ENCODE data around the gene STAB2. TPM values are rescaled to one million over a fixed set of nuclear protein-coding genes. Genes with fewer than 3 reads are reported as not detected.

STAB2 gene
- polyA plus RNA-seq, 2 donors = 0.02 to 0.09 TPM

DNA sequence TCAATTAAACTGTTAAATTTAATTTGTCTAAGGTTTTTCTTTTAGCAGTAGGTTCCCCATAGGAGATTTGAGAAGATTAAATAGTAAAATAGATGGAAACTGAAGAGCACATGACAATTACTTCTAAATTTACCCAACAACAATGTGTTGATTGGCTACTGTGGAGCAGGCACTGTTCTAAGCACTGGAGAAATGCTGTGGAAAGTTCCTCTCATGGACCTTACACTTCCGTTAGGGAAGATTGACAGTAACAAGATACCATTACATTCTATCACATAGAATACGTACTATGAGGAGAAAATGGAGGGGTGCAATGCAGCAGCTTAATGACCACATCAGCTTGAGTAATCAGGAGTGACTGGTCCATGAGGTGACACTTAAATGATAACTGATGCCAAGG, 8.1 kb upstream of the STAB2 start:
- Histone ChIP-seq H3K4me1 (ENCODE audit: control insufficient read depth in 2 of 2, insufficient read depth in 2 of 2, low read length in 1 of 2) (no peaks in the 10 kb centered on the region), H3K36me3 (ENCODE audit: control insufficient read depth in 2 of 2, insufficient read depth in 2 of 2, low read length in 1 of 2) (no peaks in the 10 kb centered on the region), H3K4me3 (ENCODE audit: low read depth in 1 of 2, low read length in 2 of 2) (no peak overlapping the region), H3K27me3 (ENCODE audit: control insufficient read depth in 1 of 2, insufficient read depth in 2 of 2, low read length in 2 of 2) (peaks cover 0 to 2% of the 10 kb centered on the region in 2 donors), H3K27ac (ENCODE audit: low read depth in 2 of 2, low read length in 1 of 2) (no peak overlapping the region), H3K9me3 (ENCODE audit: control insufficient read depth in 2 of 2, insufficient read depth in 1 of 2, low read depth in 1 of 2, low read length in 1 of 2) (no peaks in the 10 kb centered on the region)
- WGBS, 2 donors = 83 to 85% methylated on average over 2 of the region's 2 CpGs

DNA sequence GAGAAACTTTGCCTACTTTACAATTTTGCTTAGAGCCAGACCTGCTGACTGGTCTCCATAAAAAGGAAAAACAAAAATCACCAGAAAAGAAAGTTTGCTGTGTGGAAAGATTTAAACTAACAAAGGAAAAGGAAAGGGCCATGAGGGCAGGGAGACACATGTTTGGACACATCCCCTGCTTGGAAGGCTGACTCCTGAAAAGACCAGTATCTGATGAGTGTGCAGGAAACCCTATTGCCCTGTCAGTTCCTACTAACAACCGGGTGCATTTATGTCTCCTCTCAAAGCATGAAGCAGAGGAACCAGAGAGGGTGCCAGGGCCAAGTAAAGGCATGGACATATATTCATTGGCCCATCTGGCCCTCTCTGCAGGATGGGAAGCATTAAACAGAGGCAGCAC, 7.0 kb upstream of the STAB2 start:
- no peak overlapping the region for H3K27ac ChIP-seq (ENCODE audit: low read depth in 2 of 2, low read length in 1 of 2)
- H3K4me3 ChIP-seq (ENCODE audit: low read depth in 1 of 2, low read length in 2 of 2) = no peak overlapping the region
- H3K4me1 ChIP-seq (ENCODE audit: control insufficient read depth in 2 of 2, insufficient read depth in 2 of 2, low read length in 1 of 2) = no peaks in the 10 kb centered on the region
- no peaks in the 10 kb centered on the region for H3K9me3 ChIP-seq (ENCODE audit: control insufficient read depth in 2 of 2, insufficient read depth in 1 of 2, low read depth in 1 of 2, low read length in 1 of 2)
- 26 to 28% methylated on average over 1 of the region's 1 CpG for WGBS, 2 donors
- H3K27me3 ChIP-seq (ENCODE audit: control insufficient read depth in 1 of 2, insufficient read depth in 2 of 2, low read length in 2 of 2) = peaks cover 0 to 2% of the 10 kb centered on the region in 2 donors
- H3K36me3 ChIP-seq (ENCODE audit: control insufficient read depth in 2 of 2, insufficient read depth in 2 of 2, low read length in 1 of 2) = no peaks in the 10 kb centered on the region

DNA sequence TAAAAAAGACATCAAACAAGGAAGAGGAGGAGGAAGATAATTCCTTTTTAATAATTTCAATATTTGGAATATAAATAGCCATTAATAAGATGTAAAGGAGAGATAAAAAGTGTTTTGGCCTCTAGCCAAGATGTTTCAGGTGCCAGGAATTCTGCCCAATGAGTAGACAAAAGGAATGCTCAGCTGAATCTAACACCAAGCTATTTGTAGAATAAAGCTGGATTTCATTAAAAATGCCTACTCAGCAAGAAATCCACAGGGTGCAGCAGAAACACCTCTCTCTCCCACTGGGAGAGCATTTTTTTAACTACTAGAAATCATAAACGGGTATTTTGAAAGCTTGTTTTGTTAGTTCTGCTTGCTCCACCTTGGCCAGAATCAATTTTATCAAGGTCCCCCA, 4.1 kb upstream of the STAB2 start:
- Histone ChIP-seq H3K9me3 (ENCODE audit: control insufficient read depth in 2 of 2, insufficient read depth in 1 of 2, low read depth in 1 of 2, low read length in 1 of 2) (no peaks in the 10 kb centered on the region), H3K4me3 (ENCODE audit: low read depth in 1 of 2, low read length in 2 of 2) (no peak overlapping the region), H3K27ac (ENCODE audit: low read depth in 2 of 2, low read length in 1 of 2) (no peak overlapping the region), H3K36me3 (ENCODE audit: control insufficient read depth in 2 of 2, insufficient read depth in 2 of 2, low read length in 1 of 2) (no peaks in the 10 kb centered on the region), H3K4me1 (ENCODE audit: control insufficient read depth in 2 of 2, insufficient read depth in 2 of 2, low read length in 1 of 2) (no peaks in the 10 kb centered on the region), H3K27me3 (ENCODE audit: control insufficient read depth in 1 of 2, insufficient read depth in 2 of 2, low read length in 2 of 2) (peaks cover 0 to 2% of the 10 kb centered on the region in 2 donors)
- WGBS, 2 donors = 36 to 39% methylated on average over 1 of the region's 1 CpG

DNA sequence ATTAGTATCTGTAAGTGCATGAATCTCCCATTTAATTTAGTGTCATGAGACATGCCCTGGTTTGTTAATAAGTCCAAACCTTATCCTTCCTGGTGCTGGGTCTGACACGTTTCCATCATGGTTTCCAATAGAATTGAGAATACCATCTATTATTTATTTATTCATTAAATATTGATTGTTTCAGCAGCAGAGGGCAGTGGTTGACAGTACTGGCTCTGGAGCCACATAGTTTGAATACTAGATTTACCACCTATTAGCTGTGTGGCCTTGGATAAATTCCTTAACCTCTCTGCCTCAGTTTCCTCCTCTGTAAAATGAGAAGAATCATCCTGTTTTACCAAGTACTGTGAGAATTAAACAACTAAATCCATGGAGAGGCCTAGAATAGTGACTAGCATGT, 941 bp upstream of the STAB2 start:
- Histone ChIP-seq H3K36me3 (ENCODE audit: control insufficient read depth in 2 of 2, insufficient read depth in 2 of 2, low read length in 1 of 2) (no peaks in the 10 kb centered on the region), H3K9me3 (ENCODE audit: control insufficient read depth in 2 of 2, insufficient read depth in 1 of 2, low read depth in 1 of 2, low read length in 1 of 2) (no peaks in the 10 kb centered on the region), H3K4me1 (ENCODE audit: control insufficient read depth in 2 of 2, insufficient read depth in 2 of 2, low read length in 1 of 2) (no peaks in the 10 kb centered on the region), H3K27me3 (ENCODE audit: control insufficient read depth in 1 of 2, insufficient read depth in 2 of 2, low read length in 2 of 2) (no peaks in the 10 kb centered on the region), H3K27ac (ENCODE audit: low read depth in 2 of 2, low read length in 1 of 2) (no peak overlapping the region), H3K4me3 (ENCODE audit: low read depth in 1 of 2, low read length in 2 of 2) (no peak overlapping the region)
- WGBS, 2 donors = 47 to 56% methylated on average over 1 of the region's 1 CpG

DNA sequence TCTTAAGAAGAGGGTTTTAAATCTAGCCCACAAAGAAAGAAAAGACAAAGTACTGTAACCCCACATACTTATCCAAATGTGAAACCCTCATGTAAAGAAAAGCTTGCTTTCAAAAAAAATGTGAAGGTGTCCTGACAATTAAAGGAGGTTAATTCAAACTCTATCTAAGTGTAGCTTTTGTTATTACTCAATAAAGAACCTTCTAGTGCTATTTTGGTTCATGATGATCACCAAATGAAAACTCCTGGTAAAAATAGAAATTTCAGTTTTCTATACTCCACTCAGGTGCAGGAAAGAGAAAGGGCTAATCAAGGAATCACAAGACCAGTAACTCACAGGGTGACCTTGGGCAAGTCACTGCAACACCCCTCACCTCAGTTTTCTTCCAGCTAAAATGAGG, 1.6 kb downstream of the STAB2 start:
- Histone ChIP-seq H3K27ac (ENCODE audit: low read depth in 2 of 2, low read length in 1 of 2) (no peak overlapping the region), H3K4me3 (ENCODE audit: low read depth in 1 of 2, low read length in 2 of 2) (no peak overlapping the region), H3K27me3 (ENCODE audit: control insufficient read depth in 1 of 2, insufficient read depth in 2 of 2, low read length in 2 of 2) (no peaks in the 10 kb centered on the region), H3K9me3 (ENCODE audit: control insufficient read depth in 2 of 2, insufficient read depth in 1 of 2, low read depth in 1 of 2, low read length in 1 of 2) (no peaks in the 10 kb centered on the region), H3K36me3 (ENCODE audit: control insufficient read depth in 2 of 2, insufficient read depth in 2 of 2, low read length in 1 of 2) (no peaks in the 10 kb centered on the region), H3K4me1 (ENCODE audit: control insufficient read depth in 2 of 2, insufficient read depth in 2 of 2, low read length in 1 of 2) (no peaks in the 10 kb centered on the region)

DNA sequence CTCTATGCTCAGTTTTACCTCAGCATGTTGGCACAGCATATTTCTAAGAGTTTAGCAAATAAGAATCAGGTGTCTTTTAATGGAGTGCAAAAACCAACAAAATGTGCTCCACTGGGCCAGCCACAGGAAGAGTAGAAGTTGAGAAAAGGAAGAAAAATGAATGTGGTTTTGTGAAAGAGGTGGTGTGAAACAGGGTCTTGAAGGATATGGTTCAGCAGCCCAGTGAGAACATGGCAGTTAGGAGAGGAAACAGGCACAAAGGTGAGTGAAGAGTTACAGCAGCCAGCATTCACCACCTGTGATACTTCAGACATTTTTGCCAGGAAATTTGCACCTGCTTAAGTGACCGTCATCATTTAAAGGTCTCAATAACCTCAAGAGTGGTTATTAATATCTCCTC, 2.4 kb downstream of the STAB2 start:
- WGBS, 2 donors = 84 to 87% methylated on average over 1 of the region's 1 CpG
- H3K27ac ChIP-seq (ENCODE audit: low read depth in 2 of 2, low read length in 1 of 2) = no peak overlapping the region
- H3K27me3 ChIP-seq (ENCODE audit: control insufficient read depth in 1 of 2, insufficient read depth in 2 of 2, low read length in 2 of 2) = no peaks in the 10 kb centered on the region
- H3K4me1 ChIP-seq (ENCODE audit: control insufficient read depth in 2 of 2, insufficient read depth in 2 of 2, low read length in 1 of 2) = no peaks in the 10 kb centered on the region
- no peaks in the 10 kb centered on the region for H3K9me3 ChIP-seq (ENCODE audit: control insufficient read depth in 2 of 2, insufficient read depth in 1 of 2, low read depth in 1 of 2, low read length in 1 of 2)
- no peaks in the 10 kb centered on the region for H3K36me3 ChIP-seq (ENCODE audit: control insufficient read depth in 2 of 2, insufficient read depth in 2 of 2, low read length in 1 of 2)
- no peak overlapping the region for H3K4me3 ChIP-seq (ENCODE audit: low read depth in 1 of 2, low read length in 2 of 2)

DNA sequence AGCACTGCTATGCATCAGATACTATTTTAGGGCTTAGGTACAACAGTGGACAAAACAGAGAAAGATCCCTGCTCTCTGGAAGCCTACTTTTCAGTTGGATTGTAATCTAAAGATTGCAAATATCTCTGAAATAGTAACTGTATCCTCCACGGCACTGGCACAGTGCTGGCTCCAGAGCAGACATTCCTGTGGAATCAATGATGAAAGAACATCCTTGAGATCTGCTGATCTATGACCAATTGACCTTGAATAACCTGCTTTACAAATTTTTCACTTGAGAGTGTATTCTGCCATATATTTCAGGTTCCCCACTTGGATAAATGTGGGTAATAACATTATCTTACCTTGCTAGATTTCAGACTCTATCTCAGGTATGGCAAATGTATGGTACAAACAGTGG, 3.2 kb downstream of the STAB2 start:
- WGBS, 2 donors = 55 to 59% methylated on average over 1 of the region's 1 CpG
- H3K4me3 ChIP-seq (ENCODE audit: low read depth in 1 of 2, low read length in 2 of 2) = no peak overlapping the region
- no peaks in the 10 kb centered on the region for H3K4me1 ChIP-seq (ENCODE audit: control insufficient read depth in 2 of 2, insufficient read depth in 2 of 2, low read length in 1 of 2)
- no peaks in the 10 kb centered on the region for H3K27me3 ChIP-seq (ENCODE audit: control insufficient read depth in 1 of 2, insufficient read depth in 2 of 2, low read length in 2 of 2)
- no peak overlapping the region for H3K27ac ChIP-seq (ENCODE audit: low read depth in 2 of 2, low read length in 1 of 2)
- no peaks in the 10 kb centered on the region for H3K36me3 ChIP-seq (ENCODE audit: control insufficient read depth in 2 of 2, insufficient read depth in 2 of 2, low read length in 1 of 2)
- H3K9me3 ChIP-seq (ENCODE audit: control insufficient read depth in 2 of 2, insufficient read depth in 1 of 2, low read depth in 1 of 2, low read length in 1 of 2) = no peaks in the 10 kb centered on the region

DNA sequence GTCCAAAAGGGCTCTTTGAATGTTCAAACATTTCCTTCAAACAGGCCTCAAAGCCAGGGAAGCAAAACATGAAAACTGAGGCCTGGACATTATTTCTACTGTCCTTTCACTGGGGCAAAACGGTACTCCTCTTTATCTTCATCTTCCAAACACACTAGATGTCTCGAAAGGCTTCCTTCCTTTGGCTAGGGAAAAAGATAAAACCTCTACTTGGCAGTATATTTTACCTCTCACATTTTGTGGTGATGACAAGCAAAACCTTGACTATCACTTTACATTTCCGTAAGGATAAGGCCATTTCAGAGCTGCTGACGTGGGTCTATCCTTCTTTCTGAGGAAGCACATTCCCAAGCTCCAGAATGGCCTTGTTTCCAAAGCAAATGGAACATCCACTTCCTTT, 9.9 kb downstream of the STAB2 start:
- Histone ChIP-seq H3K4me3 (ENCODE audit: low read depth in 1 of 2, low read length in 2 of 2) (no peak overlapping the region), H3K4me1 (ENCODE audit: control insufficient read depth in 2 of 2, insufficient read depth in 2 of 2, low read length in 1 of 2) (no peaks in the 10 kb centered on the region), H3K36me3 (ENCODE audit: control insufficient read depth in 2 of 2, insufficient read depth in 2 of 2, low read length in 1 of 2) (no peaks in the 10 kb centered on the region), H3K27me3 (ENCODE audit: control insufficient read depth in 1 of 2, insufficient read depth in 2 of 2, low read length in 2 of 2) (no peaks in the 10 kb centered on the region), H3K9me3 (ENCODE audit: control insufficient read depth in 2 of 2, insufficient read depth in 1 of 2, low read depth in 1 of 2, low read length in 1 of 2) (no peaks in the 10 kb centered on the region), H3K27ac (ENCODE audit: low read depth in 2 of 2, low read length in 1 of 2) (no peak overlapping the region)
- 83 to 86% methylated on average over 4 of the region's 4 CpGs for WGBS, 2 donors

DNA sequence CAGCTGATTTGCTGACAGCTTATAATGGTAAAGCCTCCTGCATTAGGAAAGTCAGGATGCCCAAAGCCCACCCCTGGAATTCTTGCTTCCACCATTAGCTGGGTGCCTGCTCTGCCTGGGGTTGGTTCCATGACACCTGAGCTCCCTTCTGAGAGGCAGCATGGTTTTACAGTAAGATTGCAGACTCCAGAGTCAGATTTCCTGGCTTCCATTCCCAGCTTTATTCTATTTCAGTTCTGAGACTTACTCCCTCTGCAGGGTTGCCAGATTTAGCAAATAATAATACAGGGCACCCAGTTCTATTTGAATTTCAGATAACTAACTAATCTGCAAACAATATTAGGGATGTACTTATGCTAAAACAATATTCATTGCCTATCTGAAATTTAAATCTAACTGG, 12.2 kb downstream of the STAB2 start:
- Histone ChIP-seq H3K4me3 (ENCODE audit: low read depth in 1 of 2, low read length in 2 of 2) (no peak overlapping the region), H3K27me3 (ENCODE audit: control insufficient read depth in 1 of 2, insufficient read depth in 2 of 2, low read length in 2 of 2) (no peaks in the 10 kb centered on the region), H3K9me3 (ENCODE audit: control insufficient read depth in 2 of 2, insufficient read depth in 1 of 2, low read depth in 1 of 2, low read length in 1 of 2) (no peaks in the 10 kb centered on the region), H3K4me1 (ENCODE audit: control insufficient read depth in 2 of 2, insufficient read depth in 2 of 2, low read length in 1 of 2) (no peaks in the 10 kb centered on the region), H3K27ac (ENCODE audit: low read depth in 2 of 2, low read length in 1 of 2) (no peak overlapping the region), H3K36me3 (ENCODE audit: control insufficient read depth in 2 of 2, insufficient read depth in 2 of 2, low read length in 1 of 2) (no peaks in the 10 kb centered on the region)

DNA sequence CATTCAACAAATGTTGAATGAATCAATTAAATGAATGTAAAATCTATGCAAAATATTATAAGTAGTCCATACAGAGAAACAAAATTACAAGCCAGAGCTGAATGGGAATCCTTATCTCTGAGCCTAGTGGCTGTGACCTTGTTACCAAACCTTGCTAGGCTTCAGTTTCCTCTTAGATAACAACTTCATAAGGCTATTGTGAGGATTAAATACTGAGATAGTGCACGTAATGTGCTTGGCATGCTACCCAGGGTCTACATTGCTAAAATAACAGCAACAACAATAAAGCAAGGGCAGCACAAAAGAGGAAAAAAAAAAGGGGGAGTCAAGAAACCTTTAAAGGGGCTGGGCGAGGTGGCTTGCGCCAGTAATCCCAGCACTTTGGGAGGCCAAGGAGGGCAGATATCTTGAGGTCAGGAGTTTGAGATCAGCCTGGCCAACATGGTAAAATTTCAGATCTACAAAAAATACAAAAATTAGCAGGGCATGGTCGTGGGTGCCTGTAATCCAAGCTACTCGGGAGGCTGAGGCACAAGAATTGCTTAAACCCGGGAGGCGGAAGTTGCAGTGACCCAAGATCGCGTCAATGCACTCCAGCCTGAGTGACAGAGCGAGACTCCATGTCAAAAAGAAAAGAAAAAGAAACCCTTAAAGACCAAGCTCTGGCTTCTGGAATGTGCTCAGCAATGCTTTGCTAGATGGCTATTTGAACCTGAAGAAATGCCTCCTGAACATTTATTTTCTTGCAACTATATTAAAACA, 14.1 kb downstream of the STAB2 start:
- Histone ChIP-seq H3K27ac (ENCODE audit: low read depth in 2 of 2, low read length in 1 of 2) (no peak overlapping the region), H3K27me3 (ENCODE audit: control insufficient read depth in 1 of 2, insufficient read depth in 2 of 2, low read length in 2 of 2) (no peaks in the 10 kb centered on the region), H3K36me3 (ENCODE audit: control insufficient read depth in 2 of 2, insufficient read depth in 2 of 2, low read length in 1 of 2) (no peaks in the 10 kb centered on the region), H3K4me3 (ENCODE audit: low read depth in 1 of 2, low read length in 2 of 2) (no peak overlapping the region), H3K9me3 (ENCODE audit: control insufficient read depth in 2 of 2, insufficient read depth in 1 of 2, low read depth in 1 of 2, low read length in 1 of 2) (no peaks in the 10 kb centered on the region), H3K4me1 (ENCODE audit: control insufficient read depth in 2 of 2, insufficient read depth in 2 of 2, low read length in 1 of 2) (no peaks in the 10 kb centered on the region)
- 71 to 79% methylated on average over 10 of the region's 10 CpGs for WGBS, 2 donors

Measured in esophagus (tissue), 2 donors.